ENCODE measurements around the gene EMILIN2. TPM values are rescaled to one million over a fixed set of nuclear protein-coding genes. Genes with fewer than 3 reads are reported as not detected.

Gene EMILIN2
- total RNA-seq, 1 donor from 2014 or later: 29.6 TPM

GRCh38 chr18:2908166-2908945 is 61.5 kb downstream of the EMILIN2 start:
- Mint-ChIP-seq H3K36me3 (ENCODE audit: low read depth, unreplicated experiment) (peaks cover 2% of the 10 kb centered on the region), H3K9me3 (ENCODE audit: unreplicated experiment) (peaks cover 3% of the 10 kb centered on the region), H3K4me3 (ENCODE audit: unreplicated experiment) (no peak overlapping the region), H3K27ac (ENCODE audit: unreplicated experiment) (no peak overlapping the region), H3K4me1 (ENCODE audit: low read depth, unreplicated experiment) (no peaks in the 10 kb centered on the region), H3K27me3 (ENCODE audit: low read depth, unreplicated experiment) (peaks cover 17% of the 10 kb centered on the region)
- FAIRE-seq (no peak), DNase-seq (ENCODE audit: low read depth) (no peak)
- Histone ChIP-seq H3K9me3 (ENCODE audit: insufficient read depth, low read depth, low read length) (no peaks in the 10 kb centered on the region), H3K27ac (ENCODE audit: low read depth, low read length) (no peak overlapping the region), H3K4me3 (ENCODE audit: insufficient read depth, low read depth, low read length) (no peak overlapping the region), H3K9ac (ENCODE audit: low read length) (no peak overlapping the region), H3K27me3 (ENCODE audit: insufficient read depth, low read length) (no peaks in the 10 kb centered on the region), H4K20me1 (ENCODE audit: insufficient read depth, low read length) (peaks cover 34% of the 10 kb centered on the region), H3K4me1 (ENCODE audit: insufficient read depth, low read length) (peaks cover 9% of the 10 kb centered on the region), H2AFZ (ENCODE audit: low read depth, low read length) (no peak overlapping the region), H3K4me2 (ENCODE audit: low read length) (peak overlapping the region; percentile 87), H3K79me2 (ENCODE audit: insufficient read depth, low read length) (peaks cover 2% of the 10 kb centered on the region), H3K36me3 (ENCODE audit: insufficient read depth, low read length) (peaks cover 3% of the 10 kb centered on the region)
- TF ChIP-seq EZH2 (IDR thresholded peaks at IDR 0.05; ENCODE audit: insufficient read depth, low read length) (no peak), CTCF (IDR thresholded peaks at IDR 0.05; ENCODE audit: insufficient read depth, low read depth, low read length) (no peak)

- no peaks in the 10 kb centered on the region for H3K4me1 Mint-ChIP-seq (ENCODE audit: low read depth, unreplicated experiment)
- Histone ChIP-seq H3K4me1 (ENCODE audit: insufficient read depth, low read length) (peaks cover 9% of the 10 kb centered on the region), H3K36me3 (ENCODE audit: insufficient read depth, low read length) (peaks cover 6% of the 10 kb centered on the region), H3K4me3 (ENCODE audit: insufficient read depth, low read depth, low read length) (no peak overlapping the region), H4K20me1 (ENCODE audit: insufficient read depth, low read length) (peaks cover 36% of the 10 kb centered on the region), H2AFZ (ENCODE audit: low read depth, low read length) (no peak overlapping the region), H3K9ac (ENCODE audit: low read length) (no peak overlapping the region), H3K9me3 (ENCODE audit: insufficient read depth, low read depth, low read length) (no peaks in the 10 kb centered on the region), H3K27ac (ENCODE audit: low read depth, low read length) (no peak overlapping the region), H3K79me2 (ENCODE audit: insufficient read depth, low read length) (peaks cover 2% of the 10 kb centered on the region), H3K4me2 (ENCODE audit: low read length) (no peak overlapping the region), H3K27me3 (ENCODE audit: insufficient read depth, low read length) (no peaks in the 10 kb centered on the region)
- FAIRE-seq (no peak), DNase-seq (ENCODE audit: low read depth) (no peak)
- peaks cover 17% of the 10 kb centered on the region for H3K27me3 Mint-ChIP-seq (ENCODE audit: low read depth, unreplicated experiment)
- no peak overlapping the region for H3K27ac Mint-ChIP-seq (ENCODE audit: unreplicated experiment)
- TF ChIP-seq CTCF (IDR thresholded peaks at IDR 0.05; ENCODE audit: insufficient read depth, low read depth, low read length): no peak
- no peak for TF ChIP-seq EZH2 (IDR thresholded peaks at IDR 0.05; ENCODE audit: insufficient read depth, low read length)
- H3K36me3 Mint-ChIP-seq (ENCODE audit: low read depth, unreplicated experiment): peaks cover 4% of the 10 kb centered on the region
- H3K4me3 Mint-ChIP-seq (ENCODE audit: unreplicated experiment): no peak overlapping the region
- H3K9me3 Mint-ChIP-seq (ENCODE audit: unreplicated experiment): peaks cover 3% of the 10 kb centered on the region
Measured at GRCh38 chr18:2908946-2909335, 62.1 kb downstream of the EMILIN2 start.

Measured in astrocyte (in vitro differentiated cells and primary cell).